Left lobe of liver (tissue), 2 donors: ENCODE results near the gene IFNA4. TPM values are rescaled to one million over a fixed set of nuclear protein-coding genes. Genes with fewer than 3 reads are reported as not detected.
A peak's percentile ranks its signal among the peaks of the same experiment; 100 is the strongest.
"Not testable (repeated sequence)": the region's sequence is repeated elsewhere in the genome, so short reads cannot be mapped to it uniquely, and the experiment has no call there.

ENCODE experiments used
- ATAC-seq: fragments of 200-7000 bp; cut with Tn5 transposase; one replicate; pipeline ENCODE4 v1.9.1; 2020; ENCODE audit warnings: mild to moderate bottlenecking, moderate library complexity
- DNase-seq: peaks from one replicate; pipeline ENCODE4 v3.0.0-alpha.2; 2020; ENCODE audit warnings: low spot score
- total RNA-seq: library from RNA; stranded (reverse); gene quantifications from one replicate; pipeline ENCODE4 v1.2.1, GENCODE V29; 2021
- donor health status: DM: no; HTN: no; CAD: no; lungs with moderate emphysema.
- donor health status: DM: no; HTN: yes; CAD: no.

The IFNA4 gene
- total RNA-seq, result not detected

- ATAC-seq, DNase-seq: not testable (repeated sequence)
These were observed at the start of gene IFNA4 for GRCh38 chr9:21187487-21187886. IFNA4 (minus strand) TSS chr9:21187587; CDS start chr9:21187531, 56 bp downstream.

DNA sequence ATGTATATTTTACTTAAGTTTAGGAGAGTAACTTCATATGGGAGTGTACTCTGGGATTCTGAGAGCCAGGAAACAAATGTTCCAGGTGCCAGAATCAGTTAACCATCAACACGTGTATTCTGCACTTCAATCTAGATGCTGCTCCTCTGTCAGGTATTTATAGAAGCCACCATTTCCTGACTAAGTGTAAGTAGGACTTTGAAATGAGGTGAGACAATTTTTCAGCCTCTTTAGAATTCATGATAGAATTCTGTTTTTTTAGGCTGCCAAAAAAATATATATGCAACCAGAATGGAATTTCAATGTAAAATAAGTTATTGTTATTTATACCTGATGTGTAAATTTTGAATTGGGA, 49.0 kb upstream of the IFNA4 start:
- ATAC-seq, result not testable (repeated sequence)

GRCh38 chr9:21235468-21236359, 48.3 kb upstream of the IFNA4 start:
- DNase-seq (peak; percentile 43), ATAC-seq (peak; percentile 90)

More for the DNA sequence above, 49.0 kb upstream of the IFNA4 start:
- DNase-seq, result not testable (repeated sequence)

GRCh38 chr9:21234153-21234687, 46.8 kb upstream of the IFNA4 start:
- ATAC-seq, result no peak
- DNase-seq, result no peak

GRCh38 chr9:21233258-21233657, 45.9 kb upstream of the IFNA4 start:
- no peak for DNase-seq
- no peak for ATAC-seq

DNA sequence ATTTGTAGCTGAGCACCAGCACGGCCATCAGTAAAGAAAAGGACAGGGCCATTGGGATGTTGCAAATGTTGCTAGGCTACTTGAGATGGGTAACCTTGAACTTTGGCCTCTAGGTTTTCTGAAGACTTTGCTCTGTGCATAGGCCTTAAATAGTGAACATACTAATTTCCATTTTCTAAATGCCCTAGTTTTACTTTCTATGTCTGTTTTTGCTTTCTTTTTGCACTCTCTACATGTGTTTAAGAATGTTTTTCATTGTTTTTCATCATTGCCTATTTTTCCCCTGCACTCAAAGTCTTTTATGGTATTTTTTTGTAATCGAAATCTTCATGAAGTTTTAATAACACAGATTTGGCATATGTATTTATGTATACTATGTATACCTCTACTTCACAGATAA, 40.7 kb upstream of the IFNA4 start, which contains the start of gene IFNA17:
TSS of gene IFNA17 (minus strand) at position 101 of the 400 bp plus-strand sequence. CDS start at position 52, 49 bp downstream.
- no peak for DNase-seq
- no peak for ATAC-seq

DNA sequence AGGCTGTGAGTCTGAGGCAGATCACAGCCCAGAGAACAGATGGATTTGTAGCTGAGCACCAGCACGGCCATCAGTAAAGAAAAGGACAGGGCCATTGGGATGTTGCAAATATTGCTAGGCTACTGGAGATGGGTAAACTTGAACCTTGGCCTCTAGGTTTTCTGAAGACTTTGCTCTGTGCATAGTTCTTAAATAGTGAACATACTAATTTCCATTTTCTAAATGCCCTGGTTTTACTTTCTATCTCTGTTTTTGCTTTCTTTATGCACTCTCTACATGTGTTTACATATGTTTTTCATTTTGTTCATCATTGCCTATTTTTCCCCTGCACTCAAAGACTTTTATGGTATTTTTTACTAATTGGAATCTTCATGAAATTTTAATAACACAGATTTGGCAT, 29.8 kb upstream of the IFNA4 start, which contains the start of gene IFNA16:
TSS of gene IFNA16 (minus strand) at position 101 of the 400 bp plus-strand sequence. CDS start at position 95, 6 bp downstream.
- DNase-seq, ATAC-seq: not testable (repeated sequence)

DNA sequence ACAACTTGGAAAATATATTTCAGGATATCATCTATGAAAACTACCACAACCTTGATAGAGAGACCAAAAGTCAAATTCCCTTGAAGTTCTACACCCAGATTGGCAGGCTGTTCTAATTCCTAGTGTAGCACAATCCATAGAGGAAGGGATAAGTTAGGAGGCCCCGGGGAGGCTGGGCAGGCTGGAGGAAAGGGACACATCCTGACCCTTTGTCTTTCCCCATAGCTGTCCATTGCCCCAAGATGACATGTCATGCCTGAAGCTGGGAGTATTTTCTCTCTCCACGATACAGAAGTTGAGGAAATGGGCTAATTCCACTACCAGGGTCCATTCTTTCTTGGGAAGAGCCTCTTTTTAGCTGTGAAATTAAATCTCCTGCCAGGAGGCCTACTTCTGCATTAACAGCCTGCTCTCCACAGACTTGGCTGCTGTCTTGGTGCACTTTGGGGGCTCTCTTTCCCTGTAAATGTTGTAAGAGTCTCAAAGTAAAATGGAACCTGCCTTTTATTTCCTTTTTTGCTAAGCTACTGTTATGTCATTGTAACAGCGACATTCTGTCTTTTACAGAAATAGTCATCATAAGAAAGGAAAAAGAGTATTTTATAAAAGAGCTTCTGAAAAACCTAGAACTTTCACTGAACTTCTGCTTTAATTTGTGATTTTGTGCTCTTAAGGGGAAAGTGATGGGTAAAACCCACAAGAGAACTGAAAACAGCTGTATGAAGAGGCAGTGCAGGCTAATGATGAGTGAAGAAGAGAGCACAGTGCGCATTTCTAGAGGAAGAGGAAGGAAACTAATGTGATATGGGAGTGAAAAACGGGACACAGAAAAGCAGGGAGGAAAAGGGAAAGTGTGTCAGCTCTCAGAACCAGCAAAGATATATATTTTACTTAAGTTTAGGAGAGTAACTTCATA, 26.3 kb upstream of the IFNA4 start:
- not testable (repeated sequence) for DNase-seq, ATAC-seq

- ATAC-seq, DNase-seq: not testable (repeated sequence)
These were observed 24.8 kb upstream of the IFNA4 start for GRCh38 chr9:21212160-21212559.

DNA sequence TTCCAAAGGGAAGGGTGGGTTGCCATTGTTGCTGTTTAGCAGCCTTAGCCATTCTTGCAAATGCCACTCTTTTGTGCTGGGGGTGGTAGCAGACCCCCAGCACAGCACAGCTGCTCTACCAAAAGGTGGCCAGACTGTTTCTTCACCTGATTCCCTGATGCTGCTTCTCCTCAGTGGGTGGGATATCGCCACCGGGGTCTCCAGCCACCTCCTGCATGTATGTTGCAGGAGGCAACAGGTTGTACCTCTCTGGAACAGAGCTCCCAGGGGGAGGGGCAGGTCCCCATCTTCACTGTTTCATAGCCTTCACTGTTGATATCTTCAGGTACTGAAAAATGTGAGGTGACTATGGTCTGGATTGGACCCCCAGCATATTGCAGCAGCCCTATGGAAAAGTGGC, 23.4 kb upstream of the IFNA4 start:
- ATAC-seq, DNase-seq: not testable (repeated sequence)

DNA sequence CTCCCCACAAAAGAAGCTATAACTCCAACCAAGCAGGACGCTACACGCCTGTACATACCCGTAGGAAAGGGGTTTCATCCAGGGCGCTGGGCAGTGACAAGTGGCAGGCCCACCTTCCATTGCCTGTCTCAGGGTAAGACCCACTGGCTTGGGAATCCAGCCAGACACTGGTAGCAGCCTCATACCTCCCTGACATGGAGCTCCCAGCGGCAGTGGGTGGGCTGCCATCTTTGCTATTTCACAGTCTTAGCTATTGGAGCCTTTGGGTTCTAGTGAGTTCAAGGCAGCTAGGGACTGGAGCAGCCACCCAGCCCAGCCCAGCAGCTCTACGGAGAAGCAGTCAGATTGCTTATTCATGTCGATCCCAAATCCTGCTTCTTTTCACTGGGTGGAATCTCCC, 22.9 kb upstream of the IFNA4 start:
- no peak for DNase-seq
- no peak for ATAC-seq

DNA sequence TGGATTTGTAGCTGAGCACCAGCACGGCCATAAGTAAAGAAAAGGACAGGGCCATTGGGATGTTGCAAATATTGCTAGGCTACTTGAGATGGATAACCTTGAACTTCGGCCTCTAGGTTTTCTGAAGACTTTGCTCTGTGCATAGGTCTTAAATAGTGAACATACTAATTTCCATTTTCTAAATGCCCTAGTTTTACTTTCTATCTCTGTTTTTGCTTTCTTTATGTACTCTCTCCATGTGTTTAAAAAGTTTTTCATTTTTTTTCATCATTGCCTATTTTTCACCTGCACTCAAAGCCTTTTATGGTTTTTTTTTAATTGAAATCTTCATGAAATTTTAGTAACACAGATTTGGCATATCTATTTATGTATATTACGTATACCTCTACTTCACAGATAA, 19.7 kb upstream of the IFNA4 start, which contains the start of gene IFNA10:
TSS of gene IFNA10 (minus strand) at position 101 of the 400 bp plus-strand sequence. CDS start at position 55, 46 bp downstream.
- DNase-seq, ATAC-seq: not testable (repeated sequence)

- DNase-seq (no peak), ATAC-seq (no peak)
These were observed 17.8 kb upstream of the IFNA4 start for GRCh38 chr9:21205204-21205603.

DNA sequence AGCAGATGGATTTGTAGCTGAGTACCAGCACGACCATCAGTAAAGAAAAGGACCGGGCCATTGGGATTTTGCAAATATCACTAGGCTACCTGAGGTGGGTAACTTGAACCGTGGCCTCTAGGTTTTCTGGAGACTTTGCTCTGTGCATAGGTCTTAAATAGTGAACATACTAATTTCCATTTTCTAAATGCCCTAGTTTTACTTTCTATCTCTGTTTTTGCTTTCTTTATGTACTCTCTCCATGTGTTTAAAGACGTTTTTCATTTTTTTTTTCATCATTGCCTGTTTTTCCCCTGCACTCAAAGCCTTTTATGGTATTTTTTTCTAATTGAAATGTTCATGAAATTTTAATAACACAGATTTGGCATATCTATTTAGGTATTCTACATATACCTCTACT, 14.7 kb upstream of the IFNA4 start, which contains the start of gene IFNA7:
TSS of gene IFNA7 (minus strand) at position 101 of the 400 bp plus-strand sequence. CDS start at position 61, 40 bp downstream.
- not testable (repeated sequence) for ATAC-seq, DNase-seq

GRCh38 chr9:21194867-21195776, 7.7 kb upstream of the IFNA4 start:
- not testable (repeated sequence) for DNase-seq
- ATAC-seq, result peak; percentile 69

DNA sequence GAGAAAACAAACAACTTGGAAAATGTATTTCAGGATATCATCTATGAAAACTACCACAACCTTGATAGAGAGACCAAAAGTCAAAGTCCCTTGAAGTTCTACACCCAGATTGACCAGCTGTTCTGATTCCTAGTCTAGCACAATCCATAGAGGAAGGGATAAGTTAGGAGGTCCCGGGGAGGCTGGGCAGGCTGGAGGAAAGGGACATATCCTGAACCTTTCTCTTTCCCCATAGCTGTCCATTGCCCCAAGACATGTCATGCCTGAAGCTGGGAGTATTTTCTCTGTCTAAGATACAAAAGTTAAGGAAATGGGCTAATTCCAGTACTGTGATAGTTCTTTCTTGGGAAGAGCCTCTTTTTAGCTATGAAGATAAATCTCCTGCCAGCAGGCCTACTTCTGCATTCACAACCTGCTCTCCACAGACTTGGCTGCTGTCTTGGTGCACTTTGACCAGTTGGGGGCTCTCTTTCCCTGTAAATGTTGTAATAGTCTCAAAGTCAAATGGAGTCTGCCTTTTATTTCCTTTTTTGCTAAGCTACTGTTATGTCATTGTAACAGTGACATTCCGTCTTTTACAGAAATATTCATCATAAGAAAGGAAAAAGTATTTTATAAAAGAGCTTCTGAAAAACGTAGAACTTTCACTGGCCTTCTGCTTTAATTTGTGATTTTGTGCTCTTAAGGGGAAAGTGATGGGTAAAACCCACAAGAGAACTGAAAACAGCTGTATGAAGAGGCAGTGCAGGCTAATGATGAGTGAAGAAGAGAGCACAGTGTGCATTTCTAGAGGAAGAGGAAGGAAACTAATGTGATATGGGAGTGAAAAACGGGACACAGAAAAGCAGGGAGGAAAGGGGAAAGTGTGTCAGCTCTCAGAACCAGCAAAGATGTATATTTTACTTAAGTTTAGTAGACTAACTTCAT, 4.3 kb downstream of the IFNA4 start:
- peak; percentile 66 for ATAC-seq
- DNase-seq, result not testable (repeated sequence)

- no peak for ATAC-seq
These were observed 12.7 kb downstream of the IFNA4 start for GRCh38 chr9:21174671-21175070.

GRCh38 chr9:21172156-21172555, 15.2 kb downstream of the IFNA4 start:
- ATAC-seq, result no peak
- DNase-seq, result no peak

More at GRCh38 chr9:21174671-21175070, 12.7 kb downstream of the IFNA4 start:
- no peak for DNase-seq
